ENCODE measurements around the gene ADGRB3. TPM values are rescaled to one million over a fixed set of nuclear protein-coding genes. Genes with fewer than 3 reads are reported as not detected.

Gene ADGRB3
- total RNA-seq, 2 donors from 2014 or later, result 1.3 to 2.4 TPM

GRCh38 chr6:68726992-68727391, 91.9 kb downstream of the ADGRB3 start:
- H3K36me3 ChIP-seq, result no peaks in the 10 kb centered on the region
- no peak for TF ChIP-seq CTCF (IDR thresholded peaks at IDR 0.05)
- DNase-seq (ENCODE audit: low spot score), result no peak
- no peaks in the 10 kb centered on the region for H3K9me3 ChIP-seq
- no peak overlapping the region for H3K4me3 ChIP-seq
- no peaks in the 10 kb centered on the region for H3K4me1 ChIP-seq
- H3K27me3 ChIP-seq, result no peaks in the 10 kb centered on the region
- H3K27ac ChIP-seq, result no peak overlapping the region

GRCh38 chr6:68727699-68728098, 92.6 kb downstream of the ADGRB3 start:
- no peak for TF ChIP-seq CTCF (IDR thresholded peaks at IDR 0.05)
- no peak for DNase-seq (ENCODE audit: low spot score)
- no peaks in the 10 kb centered on the region for H3K27me3 ChIP-seq

GRCh38 chr6:68728159-68728979, 93.3 kb downstream of the ADGRB3 start:
- TF ChIP-seq CTCF (IDR thresholded peaks at IDR 0.05), result no peak
- peak overlapping the region; percentile 9 to 22 for H3K27ac ChIP-seq

More at GRCh38 chr6:68727699-68728098, 92.6 kb downstream of the ADGRB3 start:
- Histone ChIP-seq H3K9me3 (no peaks in the 10 kb centered on the region), H3K36me3 (no peaks in the 10 kb centered on the region), H3K4me1 (no peaks in the 10 kb centered on the region), H3K4me3 (no peak overlapping the region), H3K27ac (peak overlapping the region in 1 of 2 donors; percentile 22)

GRCh38 chr6:68729377-68729903, 94.4 kb downstream of the ADGRB3 start:
- H3K27ac ChIP-seq, result no peak overlapping the region
- no peak for DNase-seq (ENCODE audit: low spot score)
- H3K4me1 ChIP-seq, result no peaks in the 10 kb centered on the region
- no peak overlapping the region for H3K4me3 ChIP-seq
- no peaks in the 10 kb centered on the region for H3K27me3 ChIP-seq
- H3K9me3 ChIP-seq, result no peaks in the 10 kb centered on the region
- no peak for TF ChIP-seq CTCF (IDR thresholded peaks at IDR 0.05)
- H3K36me3 ChIP-seq, result no peaks in the 10 kb centered on the region

More at GRCh38 chr6:68728159-68728979, 93.3 kb downstream of the ADGRB3 start:
- Histone ChIP-seq H3K9me3 (no peaks in the 10 kb centered on the region), H3K36me3 (no peaks in the 10 kb centered on the region), H3K4me3 (no peak overlapping the region), H3K4me1 (no peaks in the 10 kb centered on the region), H3K27me3 (no peaks in the 10 kb centered on the region)
- no peak for DNase-seq (ENCODE audit: low spot score)

- H3K4me3 ChIP-seq, result no peak overlapping the region
- no peaks in the 10 kb centered on the region for H3K36me3 ChIP-seq
- no peak for DNase-seq (ENCODE audit: low spot score)
- no peak overlapping the region for H3K27ac ChIP-seq
- no peaks in the 10 kb centered on the region for H3K27me3 ChIP-seq
- no peaks in the 10 kb centered on the region for H3K9me3 ChIP-seq
- no peaks in the 10 kb centered on the region for H3K4me1 ChIP-seq
- no peak for TF ChIP-seq CTCF (IDR thresholded peaks at IDR 0.05)
Observed at GRCh38 chr6:68730291-68731054, 95.4 kb downstream of the ADGRB3 start.
